Stimulated activated CD4-positive, alpha-beta T cell treated with anti-CD3 and anti-CD28 coated beads, Interleukin-15, amount 100 ng/mL, for 1 hour (primary cell): ENCODE data around the gene PDE9A.
"Not testable (repeated sequence)": the region's sequence is repeated elsewhere in the genome, so short reads cannot be mapped to it uniquely, and the experiment has no call there.

Experiments
- DNase-seq, 2 donors: peaks; one replicate each; pipeline ENCODE4 v3.0.0-alpha.2; 2020; ENCODE audit warnings: low read depth in 1 of 2, low spot score in 1 of 2

Gene PDE9A

DNA sequence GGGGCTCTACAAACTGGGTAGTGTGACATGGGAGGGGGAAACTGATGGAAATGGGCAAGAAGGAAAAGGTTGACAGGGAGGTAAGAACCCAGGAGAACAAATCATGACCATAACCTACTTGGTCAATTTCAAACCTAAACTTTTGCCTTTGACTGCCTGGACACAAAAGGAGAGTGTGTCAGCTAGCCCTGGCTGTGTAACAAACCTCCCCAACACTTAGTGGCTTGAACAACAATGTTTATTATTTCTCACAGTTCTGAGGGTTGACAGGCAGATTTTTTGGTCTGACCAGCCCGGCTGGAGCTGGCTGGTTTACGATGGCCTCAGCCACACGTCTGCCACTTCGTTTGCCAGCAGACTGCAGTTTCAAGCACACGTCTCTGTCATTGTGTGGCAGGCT is 133.5 kb downstream of the PDE9A start:
- DNase-seq: no peak

DNA sequence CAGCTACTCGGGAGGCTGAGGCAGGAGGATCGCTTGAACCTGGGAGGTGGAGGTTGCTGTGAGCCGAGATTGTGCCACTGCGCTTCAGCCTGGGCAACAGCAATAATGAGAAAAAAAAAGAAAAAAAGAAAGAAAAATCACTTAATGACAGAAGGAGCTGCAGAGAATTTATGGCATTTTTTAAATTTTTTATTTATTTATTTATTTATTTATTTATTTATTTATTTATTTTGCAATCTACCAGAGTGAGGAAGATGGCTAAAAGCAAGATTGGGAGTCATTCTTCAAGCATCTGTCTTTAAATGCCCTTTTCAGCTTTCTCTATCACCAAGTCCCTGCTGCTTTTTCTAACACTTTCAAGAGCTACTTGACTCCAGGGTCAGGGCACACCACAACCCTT is 134.2 kb downstream of the PDE9A start:
- no peak for DNase-seq

DNA sequence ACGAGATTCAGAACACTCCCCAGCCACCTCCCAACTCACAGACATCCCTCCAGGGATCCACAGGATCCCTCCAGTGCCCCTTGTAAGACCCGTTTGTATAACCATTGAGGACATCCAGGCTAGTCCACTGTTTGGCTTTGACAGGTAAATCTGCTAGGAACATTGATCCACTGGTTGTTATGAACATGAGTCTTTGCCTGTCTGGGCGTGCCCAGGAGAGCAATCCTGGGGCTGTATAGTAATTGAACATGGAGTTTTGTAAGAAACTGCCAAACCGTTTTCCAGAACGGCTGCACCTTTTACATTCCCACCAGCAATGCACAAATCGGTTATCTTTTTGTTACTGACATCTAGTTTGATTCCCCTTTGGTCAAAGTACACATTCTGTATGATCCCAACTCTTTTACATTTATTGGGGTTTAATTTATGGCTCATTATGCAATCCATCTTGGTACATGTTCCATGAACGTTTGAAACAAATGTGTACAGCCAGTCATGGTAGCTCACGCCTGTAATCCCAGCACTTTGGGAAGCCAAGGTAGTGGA is 137.2 kb downstream of the PDE9A start:
- no peak for DNase-seq

DNA sequence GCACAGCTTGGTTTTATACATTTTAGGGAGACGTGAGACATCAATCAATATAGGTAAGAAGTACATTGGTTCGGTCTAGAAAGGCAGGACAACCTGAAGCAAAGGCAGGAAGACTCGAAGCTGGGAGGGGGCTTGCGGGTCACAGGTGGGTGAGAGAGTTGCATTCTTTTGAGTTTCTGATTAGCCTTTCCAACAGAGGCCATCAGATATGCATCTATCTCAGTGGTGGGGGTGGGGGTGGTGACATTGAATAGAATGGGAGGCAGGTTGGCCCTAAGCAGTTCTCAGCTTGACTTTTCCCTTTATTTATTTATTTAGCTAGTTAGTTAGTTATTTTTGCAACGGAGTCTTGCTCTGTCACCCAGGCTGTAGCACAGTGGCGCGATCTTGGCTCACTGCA is 140.4 kb downstream of the PDE9A start:
- no peak for DNase-seq

DNA sequence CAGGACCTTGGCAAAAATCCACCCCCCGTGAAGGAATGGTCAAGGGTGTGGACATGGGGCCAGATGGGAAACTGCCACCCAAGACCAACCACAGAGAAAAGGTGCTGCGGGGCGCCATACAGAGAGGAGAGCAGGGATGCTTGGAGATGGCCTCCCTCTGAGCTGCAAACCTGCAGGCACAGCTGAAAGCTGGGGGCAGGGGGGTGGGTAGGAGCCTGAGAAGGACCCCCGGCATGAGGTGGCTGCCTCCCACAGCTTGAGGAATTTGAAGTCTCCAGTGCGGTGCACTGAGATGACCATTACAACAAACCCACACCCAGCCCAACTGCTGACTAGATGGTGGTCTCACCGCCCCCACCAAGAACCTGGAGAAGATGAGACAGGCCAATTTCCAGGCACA is 141.1 kb downstream of the PDE9A start:
- DNase-seq: no peak

DNA sequence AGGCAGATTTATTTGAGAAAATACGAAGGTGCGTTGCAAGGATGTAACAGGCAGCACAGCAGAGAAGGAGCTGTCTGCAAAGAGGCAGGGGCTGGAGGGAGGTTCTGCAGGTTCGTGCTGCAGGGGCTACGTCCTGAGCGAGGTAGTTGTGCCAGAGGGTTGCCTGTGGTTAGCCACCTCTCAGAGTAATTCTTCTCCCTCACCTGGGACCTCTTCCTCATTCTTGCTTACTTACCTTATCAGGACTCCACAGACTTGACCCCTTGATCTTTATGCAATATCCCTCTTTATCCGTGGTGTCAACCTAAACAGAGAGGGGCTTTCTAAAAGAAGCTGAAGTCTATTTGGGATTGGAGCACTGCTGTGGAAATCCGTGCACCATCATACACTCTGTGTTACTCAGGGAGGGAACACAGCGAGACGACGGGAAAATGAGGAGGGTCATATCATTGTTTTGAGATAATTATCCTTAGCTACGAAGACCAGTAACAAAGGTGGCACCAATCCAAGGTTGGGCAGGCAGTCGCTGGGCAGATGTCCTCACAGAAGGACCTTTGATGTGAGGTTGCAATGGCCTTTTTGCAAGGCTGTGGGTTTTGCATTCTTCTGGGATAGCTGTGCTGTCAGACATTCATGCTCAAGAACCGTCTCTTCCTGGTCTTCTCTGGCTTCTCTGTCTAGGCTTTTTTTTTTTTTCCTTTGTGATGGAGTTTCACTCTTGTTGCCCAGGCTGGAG is 143.1 kb downstream of the PDE9A start:
- no peak for DNase-seq

DNA sequence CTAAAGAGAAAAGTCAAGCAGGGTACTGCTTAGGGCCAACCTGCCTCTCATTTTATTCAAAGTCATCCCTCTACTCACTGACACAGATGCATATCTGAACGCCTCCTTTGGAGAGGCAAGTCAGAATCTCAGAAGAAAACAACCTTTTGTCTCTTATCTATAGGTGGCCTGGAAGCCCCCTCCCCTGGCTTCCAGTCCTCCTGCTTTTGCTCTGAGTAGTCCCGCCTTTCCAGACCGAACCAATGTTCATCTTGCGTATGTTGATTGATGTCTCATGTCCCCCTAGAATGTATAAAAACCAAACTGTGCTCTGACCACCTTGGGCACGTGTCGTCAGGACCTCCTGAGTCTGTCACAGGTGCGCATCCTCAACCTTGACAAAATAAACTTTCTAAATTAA is 144.1 kb downstream of the PDE9A start:
- no peak for DNase-seq

DNA sequence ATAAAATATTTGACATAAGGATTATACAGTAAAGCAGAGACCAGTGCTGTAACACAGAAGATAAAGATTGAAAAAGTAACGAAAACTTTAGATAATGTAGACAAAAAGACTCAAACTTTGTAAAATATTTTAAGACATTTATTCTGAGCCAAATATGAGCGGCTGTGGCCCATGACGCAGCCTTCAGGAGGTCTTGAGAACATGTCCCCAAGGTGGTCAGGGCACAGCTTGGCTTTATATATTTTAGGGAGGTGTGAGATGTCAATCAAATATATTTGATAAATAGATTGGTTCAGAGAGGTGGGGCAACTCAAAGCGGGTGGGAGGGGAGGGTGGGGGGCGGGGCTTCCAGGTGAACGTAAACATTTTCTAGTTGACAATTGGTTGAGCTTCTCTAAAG is 144.7 kb downstream of the PDE9A start:
- DNase-seq: no peak

DNA sequence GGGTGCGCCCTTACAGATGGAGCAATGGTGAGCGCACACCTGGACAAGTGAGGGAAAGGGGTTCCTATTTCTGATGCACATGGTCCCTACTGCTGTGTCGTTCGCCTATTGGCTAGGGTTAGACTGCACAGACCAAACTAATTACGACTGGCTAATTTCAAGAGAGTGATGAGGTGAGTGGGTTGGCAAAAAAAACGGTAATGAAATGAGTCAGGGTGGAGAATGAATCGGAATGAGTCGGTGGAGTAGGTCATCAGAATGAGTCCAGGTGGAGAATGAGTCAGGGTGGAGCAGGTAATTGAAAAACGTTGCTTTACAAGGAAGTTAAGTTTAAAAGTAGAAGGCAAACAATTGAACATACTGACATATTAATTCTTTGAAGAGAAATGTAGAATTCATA is 146.1 kb downstream of the PDE9A start:
- DNase-seq: no peak

DNA sequence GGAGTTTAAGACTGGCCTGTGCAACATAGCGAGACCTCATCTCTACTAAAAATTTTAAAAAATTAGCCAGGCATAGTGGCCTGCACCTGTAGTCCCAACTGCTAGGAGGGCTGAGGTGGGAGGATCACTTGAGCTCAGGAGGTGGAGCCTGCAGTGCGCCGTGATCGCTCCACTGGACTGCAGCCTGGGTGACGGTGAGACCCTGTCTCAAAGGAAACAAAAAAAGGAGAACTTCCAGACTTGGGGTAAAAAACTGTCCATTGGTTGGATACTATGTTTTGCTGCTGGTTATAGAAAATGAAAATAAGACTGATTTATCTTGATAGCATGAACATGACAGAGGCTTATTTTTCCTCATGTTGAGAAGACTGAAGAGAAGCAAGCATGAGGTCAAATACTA is 146.5 kb downstream of the PDE9A start:
- DNase-seq: no peak

DNA sequence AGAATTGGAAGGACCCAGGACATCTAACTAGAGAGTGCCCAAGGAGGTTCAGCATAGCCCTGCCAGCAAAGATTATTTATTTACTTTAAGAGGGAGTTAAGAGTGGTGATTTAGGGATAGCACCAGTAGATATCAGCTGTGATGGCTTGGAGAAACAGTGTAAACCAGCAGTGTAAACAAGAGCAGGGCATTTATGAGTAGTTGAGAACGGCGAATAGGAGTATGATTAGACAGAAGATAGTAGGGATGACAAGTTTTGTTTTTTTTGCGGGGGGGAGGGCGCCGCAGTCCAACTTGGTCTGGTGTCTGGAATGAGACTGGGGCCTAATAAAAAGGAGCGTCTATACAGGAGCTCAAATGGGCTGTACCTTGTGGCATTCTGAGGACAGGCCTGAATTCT is 148.2 kb downstream of the PDE9A start:
- DNase-seq: not testable (repeated sequence)

DNA sequence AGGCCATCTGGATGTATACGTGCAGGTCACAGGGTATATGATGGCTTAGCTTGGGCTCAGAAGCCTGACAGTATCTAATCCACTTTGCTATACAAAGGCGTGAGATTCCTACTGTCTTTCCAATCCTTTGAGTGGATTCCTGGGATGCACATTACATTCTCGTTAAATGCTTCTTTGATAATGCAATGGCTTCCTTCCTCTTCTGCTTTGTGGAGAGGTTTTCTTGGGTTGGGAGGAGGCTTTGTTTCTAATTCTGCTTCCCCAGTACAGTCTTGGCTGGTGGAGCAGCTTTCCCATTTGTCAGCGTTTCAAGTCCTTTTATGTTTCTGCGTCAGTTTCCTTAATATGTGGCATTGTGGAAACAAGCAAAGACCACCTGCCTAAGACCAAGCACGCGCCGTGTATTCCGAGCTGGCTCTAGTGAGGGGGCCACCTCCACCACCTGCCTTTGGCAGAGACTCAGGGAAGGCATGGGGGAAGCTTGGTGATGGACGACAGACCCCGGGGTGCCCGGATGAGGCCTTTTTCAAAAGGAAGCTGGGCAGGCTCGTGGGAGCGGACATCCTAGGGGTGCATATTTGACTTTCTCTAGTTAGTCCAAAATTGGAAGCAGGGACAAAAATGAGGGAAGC is 153.2 kb downstream of the PDE9A start:
- DNase-seq: no peak

DNA sequence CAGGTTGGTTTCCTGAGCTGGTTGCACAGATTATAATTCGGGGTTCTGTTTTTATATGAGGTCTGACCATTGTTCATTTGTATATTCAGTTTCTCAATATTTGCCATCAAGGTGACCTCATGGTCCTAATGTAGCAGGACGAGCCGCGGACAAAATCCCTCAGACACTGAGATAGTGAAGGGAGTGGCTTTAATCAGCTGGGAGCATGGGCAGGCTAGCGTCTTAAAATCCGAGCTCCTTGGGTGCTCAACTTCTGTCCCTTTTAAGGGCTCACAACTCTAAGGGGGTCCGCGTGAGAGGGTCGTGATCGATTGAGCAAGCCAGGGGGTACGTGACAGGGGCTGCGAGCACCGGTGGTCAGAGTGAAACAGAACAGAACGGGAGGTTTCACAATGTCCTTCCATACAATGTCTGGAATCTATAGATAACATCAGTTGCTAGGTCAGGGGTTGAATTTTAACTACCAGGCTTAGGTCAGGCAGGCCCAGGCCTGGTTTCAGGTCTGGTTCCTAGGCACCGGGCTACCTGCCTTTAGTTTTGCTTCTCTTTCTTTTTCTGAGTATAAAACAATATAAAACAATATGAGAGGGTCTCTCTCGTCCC is 154.0 kb downstream of the PDE9A start:
- DNase-seq: not testable (repeated sequence)

DNA sequence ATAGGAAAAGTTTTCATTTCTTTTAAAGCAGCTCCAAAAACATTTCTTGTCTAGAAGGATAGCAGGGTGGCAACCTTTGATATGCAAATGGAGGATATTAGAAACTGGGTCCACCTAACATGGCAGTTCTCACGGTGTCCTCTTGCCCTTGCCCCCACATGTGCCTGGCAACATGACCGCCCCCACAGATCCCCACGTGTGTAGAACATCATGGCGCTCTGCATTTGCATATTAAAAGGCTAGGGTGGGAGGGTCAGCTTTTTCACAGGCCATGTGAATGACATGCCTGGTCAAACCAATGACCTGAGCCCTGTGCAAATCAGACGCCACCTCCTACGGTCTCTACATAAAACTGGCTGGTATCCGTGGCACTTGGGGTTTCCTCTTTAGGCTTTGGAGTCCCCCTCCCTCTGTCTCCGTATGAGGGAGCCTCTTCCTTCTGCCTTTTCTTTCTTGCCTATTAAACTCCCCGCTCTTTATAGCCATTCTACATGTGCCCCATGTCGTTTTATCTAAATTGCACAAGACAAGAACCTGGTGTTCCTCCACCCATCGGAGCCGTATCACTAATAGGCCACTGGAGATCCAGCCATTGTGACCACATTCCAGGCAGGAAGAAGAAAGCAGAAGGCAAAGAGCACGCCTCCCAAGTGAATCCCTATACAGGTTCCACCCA is 154.7 kb downstream of the PDE9A start:
- DNase-seq: no peak

DNA sequence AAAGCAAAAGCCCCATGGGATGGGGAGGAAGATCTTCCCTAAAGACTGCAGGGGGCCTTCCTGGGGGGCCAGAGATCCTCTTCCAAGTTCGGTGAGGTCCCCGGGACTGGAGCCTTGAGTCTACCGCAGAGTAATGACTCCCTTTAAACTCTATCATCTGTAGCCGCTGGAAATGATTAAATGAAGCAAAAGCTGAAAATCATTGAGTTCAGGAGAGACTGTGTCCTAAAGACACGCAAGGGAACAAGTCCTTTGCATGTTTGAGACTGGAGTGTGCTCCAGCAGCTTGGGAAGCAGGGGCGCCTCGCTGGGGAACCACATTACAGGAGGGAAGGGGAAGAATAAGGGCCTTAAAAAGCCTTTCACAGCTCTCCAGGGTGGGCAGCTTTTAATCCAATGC is 155.8 kb downstream of the PDE9A start:
- DNase-seq: no peak

DNA sequence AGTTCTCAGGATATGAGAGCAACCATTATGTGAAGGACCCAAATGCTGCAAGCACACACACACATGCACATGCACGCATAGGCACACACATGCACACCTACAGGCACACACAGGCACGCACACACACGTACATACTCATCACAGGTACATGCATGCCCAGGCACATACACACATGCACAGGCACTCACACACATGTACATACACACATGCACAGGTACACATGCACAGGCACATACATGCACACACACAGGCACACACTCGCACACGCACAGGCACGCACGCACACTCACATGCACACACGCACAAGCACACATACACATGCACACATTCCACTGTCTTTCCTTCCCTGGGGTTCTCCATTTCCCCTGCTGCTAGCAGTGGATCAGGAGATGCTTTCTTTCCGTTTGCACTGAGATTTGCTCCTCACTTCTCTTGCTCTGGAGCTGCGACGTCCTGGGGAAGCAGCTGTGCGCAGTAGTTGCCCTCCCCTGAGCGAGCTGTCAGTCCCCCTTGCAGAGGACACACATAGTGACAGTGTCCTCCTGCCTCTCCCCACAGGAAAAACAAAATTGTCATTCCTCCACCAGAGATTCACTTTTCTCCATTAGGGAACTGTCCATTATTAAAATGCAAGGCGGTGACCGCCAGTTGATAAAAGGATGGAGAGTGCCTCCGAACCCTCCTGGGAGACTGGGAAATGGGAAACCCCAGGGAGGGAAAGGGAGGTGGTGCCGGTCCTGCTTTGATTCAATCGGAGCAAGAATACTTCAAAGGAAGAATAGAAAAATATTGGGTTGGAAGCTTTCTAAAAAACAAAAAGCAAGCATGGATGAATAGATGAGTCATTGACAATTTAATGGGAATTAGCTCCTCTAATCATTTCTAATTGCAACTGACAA is 156.4 kb downstream of the PDE9A start:
- no peak for DNase-seq

DNA sequence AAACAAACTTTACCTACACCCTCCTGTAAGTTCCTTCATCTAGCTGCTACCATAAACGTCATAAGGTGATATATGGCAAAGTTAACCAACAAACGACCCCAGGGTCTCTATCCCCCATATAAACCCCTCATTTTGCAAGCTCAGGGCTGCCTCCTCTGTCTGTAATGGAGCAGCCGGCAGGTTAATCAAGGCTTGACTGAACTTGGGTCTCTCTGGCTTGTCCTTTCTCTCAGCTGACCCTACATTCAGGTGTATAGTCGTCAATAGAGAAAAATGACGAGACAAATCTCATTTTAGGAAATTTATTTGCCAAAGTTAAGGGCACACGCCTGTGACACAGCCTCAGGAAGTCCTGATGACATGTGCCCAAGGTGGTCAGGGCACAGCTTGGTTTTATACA is 158.5 kb downstream of the PDE9A start:
- no peak for DNase-seq

DNA sequence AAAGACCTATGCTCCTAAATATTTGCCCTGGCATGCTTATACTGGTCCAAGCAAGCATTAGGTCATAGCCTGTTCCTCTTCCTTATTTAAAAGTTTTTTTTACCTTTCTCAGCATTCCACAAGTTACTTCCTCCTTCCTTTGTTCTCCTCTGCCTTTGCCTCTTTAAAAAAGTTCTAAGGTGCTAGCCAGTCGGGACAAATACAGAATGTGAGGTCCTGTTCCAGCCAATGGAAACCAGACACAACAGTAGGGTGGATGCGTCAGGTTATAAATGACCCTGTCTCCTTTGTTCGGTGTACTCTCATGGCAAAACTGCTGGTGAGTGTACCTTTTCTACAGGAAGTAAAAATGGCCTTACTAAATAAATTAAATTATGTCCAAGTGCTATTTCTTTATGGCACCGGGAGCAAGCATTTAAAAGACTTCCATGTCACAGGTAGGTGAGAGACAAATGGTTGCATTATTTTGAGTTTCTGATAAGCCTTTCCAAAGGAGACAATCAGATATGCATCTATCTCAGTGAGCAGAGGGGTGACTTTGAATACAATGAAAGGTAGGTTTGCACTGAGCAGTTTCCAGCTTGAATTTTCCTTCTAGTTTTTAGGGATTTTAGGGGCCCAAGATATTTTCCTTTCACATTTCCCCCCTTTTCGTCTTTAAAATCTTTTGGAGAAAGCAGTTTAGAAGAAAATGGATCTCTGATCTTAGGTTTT is 159.3 kb downstream of the PDE9A start:
- DNase-seq: not testable (repeated sequence)

DNA sequence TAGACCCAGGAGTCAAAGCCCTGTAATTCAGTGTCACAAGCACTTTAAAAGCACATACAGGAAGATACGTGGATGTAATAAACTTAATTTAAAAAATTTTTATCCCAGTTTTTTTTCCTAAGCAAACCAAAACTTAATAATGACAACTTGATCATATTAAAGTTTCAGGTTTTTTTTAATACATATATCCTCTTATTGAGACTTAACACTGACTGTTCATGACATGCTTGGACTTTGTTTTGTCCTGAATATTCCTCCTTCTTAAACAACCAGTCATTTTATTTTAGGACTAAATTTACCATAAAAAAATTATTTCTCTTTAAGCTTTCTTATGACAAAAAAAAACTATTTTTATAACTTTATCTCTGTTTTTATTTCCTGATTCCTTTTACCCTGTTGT is 161.8 kb downstream of the PDE9A start:
- no peak for DNase-seq

DNA sequence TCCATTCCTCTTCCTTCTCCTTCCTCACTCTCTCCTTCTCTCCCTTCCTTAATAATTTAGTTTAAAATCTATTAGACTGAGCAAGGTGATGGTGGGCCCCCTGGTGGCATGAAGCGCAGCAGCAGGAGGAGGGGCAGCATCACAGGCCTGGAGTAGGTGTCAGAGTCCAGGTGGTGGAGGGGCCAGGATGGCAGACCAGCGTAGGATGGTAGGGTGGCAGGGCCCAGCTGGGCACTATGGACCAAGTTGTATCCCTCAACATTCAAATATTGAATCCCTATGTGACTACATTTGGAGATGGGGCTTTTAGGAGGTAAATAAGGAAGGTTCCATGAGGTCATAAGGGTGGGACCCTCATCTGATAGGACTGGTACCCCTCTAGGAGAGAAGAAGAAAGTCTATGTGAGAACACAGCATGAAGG is 164.9 kb downstream of the PDE9A start:
- DNase-seq: peak; percentile 36 to 50
